GM12865 (cell line): ENCODE measurements around the gene PPIL4.

Experiments
- DNase-seq: peaks from one replicate; pipeline ENCODE4 v3.0.0; 2010; ENCODE audit warnings: low read depth
- H3K4me3 ChIP-seq: 2 replicates; pipeline ENCODE4 v1.5.1; 2011; ENCODE audit warnings: mild to moderate bottlenecking, low read depth, low read length, control low read depth
- TF ChIP-seq, protein P1 (sequence below): IDR thresholded peaks from 2 replicates; pipeline ENCODE4 v1.5.1; 2011; ENCODE audit warnings: low read length, control low read depth, low read depth, inconsistent platforms; ENCODE audit not compliant: insufficient read depth; ENCODE audit errors: missing control alignments

PPIL4 gene

DNA sequence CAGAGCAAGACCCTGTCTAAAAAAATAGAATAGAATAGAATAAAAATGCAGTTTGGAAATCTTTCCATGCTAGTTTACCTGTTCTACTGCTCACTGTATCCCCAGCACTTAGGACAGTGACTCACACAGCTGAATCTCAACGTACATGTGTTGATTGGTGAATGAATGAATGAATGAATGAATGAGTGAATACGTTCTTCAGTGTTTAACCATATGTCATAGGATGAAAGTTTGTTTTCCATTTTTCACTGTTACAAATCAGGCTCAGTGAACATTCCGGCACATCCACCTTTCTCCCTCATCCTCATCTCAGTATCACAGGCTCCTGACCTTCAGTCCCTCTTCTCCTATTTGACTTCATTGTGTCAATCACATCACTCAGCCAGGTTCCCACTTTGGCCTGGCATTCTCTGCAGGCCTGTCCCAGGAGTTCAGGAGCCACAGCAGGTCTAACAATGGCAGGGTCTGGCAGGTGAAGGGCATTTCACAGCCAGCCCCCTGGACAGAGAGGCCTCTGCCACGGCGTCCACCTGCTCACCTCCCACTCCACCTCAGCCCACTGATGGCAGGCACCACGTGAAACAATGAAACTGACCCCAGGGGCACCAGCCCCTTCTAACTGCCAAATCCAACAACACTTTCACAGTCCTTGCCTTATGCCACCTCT lies 68.9 kb downstream of the PPIL4 start:
- TF ChIP-seq, protein P1, sequence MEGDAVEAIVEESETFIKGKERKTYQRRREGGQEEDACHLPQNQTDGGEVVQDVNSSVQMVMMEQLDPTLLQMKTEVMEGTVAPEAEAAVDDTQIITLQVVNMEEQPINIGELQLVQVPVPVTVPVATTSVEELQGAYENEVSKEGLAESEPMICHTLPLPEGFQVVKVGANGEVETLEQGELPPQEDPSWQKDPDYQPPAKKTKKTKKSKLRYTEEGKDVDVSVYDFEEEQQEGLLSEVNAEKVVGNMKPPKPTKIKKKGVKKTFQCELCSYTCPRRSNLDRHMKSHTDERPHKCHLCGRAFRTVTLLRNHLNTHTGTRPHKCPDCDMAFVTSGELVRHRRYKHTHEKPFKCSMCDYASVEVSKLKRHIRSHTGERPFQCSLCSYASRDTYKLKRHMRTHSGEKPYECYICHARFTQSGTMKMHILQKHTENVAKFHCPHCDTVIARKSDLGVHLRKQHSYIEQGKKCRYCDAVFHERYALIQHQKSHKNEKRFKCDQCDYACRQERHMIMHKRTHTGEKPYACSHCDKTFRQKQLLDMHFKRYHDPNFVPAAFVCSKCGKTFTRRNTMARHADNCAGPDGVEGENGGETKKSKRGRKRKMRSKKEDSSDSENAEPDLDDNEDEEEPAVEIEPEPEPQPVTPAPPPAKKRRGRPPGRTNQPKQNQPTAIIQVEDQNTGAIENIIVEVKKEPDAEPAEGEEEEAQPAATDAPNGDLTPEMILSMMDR, result no peak
- DNase-seq, result no peak
- no peak overlapping the region for H3K4me3 ChIP-seq

DNA sequence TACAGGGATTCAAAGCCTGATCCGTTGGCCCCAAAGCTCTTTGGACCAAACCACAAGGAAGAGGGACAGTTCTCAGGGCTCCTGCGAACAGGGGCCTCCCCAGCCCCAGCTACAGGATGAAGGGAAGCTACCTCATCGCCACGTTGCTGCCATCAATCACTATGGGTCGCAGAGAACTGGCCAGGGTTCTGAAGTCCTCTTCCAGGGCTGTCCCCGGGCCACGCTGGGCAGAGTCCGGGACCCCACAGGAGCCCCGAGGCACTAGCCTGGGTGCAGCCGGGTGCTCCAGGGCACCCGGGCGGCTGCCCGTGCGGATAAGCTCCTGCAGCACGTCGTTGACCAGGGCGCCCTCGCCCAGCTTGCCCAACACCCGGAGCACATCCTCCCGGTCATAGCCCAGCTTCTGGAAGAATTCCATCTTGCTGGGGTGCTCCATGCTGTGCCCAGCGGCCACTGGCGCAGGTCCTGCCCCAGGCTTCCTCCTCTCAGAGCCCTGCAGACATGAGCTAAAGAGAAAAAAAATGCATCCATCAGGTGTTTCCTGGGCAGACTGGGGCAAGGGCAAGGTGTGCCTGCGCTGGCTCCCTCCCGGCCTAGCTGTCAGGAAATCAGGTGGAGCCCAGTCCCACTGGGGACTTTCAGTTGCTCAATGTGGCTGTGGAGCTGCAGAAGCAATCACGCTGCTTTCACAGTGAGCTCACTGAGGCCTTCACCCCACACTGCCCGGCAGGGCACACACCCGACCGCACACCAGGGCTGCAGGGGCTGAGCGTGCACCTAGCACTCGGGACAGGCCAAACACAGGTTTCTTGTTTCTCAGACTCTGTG lies 71.5 kb downstream of the PPIL4 start:
- peak; percentile 60 for DNase-seq
- no peak overlapping the region; the same call in none of the 2 replicates for H3K4me3 ChIP-seq
- TF ChIP-seq, protein P1, result no peak

DNA sequence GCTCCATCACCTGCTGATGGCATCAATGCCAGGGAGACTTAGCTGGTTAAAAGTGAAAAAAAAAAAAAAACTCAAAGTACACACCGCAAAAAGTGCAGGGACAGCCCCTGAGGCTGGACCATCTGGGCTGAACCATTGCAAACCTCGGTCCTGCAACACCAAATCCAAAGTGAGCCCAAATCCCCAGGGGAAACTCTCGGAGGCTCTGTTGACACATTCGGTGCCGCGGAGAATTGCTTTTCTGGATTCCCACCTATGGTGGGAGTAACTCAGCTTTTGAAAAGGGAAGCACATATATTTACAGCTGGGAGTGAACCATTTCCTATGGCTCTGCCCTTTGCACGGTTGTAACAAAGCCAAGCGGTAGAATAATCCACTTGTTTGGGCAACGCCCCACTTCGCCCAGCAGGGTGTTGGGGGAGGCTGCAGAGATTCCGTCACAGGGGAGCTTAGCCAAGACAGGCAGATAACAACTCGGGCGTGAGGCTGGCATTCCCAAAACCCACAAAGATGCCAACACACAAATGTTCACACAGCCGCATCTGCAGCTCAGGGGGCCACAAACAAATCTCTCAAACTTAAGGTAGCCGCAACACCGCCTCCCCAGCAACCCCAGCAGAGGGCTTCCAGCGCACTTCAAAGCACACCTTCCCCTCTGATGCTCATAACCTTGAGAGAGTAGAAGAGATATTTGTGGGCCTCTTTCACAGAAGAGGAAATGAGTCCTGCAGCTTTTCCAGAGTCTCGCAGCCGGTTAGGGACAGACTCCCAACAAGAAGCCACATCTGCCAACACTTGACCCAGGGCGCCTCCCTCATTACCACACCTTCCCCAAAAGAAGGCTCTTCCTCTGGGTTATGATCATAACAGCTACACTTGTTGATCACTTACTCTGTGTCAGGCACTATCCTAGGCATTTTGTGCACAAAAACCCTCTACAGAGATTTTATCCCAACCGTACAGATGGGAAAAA lies 72.5 kb downstream of the PPIL4 start:
- peak overlapping the region; percentile 21; the same call in 1 of the 2 replicates for H3K4me3 ChIP-seq
- DNase-seq, result peak; percentile 48
- TF ChIP-seq, protein P1, result no peak

DNA sequence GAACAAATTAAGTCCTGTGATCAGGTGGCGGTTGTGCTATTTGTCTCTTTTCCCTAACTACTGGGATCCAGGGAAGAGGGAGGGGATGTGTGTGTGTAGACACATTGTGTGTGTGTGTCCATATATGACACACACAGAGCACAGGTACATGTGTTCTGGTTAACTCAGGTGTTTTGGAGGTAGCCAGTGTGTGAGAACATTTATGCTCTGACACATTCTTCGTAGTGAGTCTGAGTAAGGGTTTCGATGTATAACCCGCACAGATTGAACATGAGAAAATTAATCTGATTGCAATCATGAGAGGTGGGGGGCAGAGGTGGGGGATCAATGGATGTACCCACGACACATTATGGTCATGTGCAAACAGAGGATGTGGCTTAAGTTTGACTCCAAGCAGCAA lies 73.6 kb downstream of the PPIL4 start:
- TF ChIP-seq, protein P1, result no peak

DNA sequence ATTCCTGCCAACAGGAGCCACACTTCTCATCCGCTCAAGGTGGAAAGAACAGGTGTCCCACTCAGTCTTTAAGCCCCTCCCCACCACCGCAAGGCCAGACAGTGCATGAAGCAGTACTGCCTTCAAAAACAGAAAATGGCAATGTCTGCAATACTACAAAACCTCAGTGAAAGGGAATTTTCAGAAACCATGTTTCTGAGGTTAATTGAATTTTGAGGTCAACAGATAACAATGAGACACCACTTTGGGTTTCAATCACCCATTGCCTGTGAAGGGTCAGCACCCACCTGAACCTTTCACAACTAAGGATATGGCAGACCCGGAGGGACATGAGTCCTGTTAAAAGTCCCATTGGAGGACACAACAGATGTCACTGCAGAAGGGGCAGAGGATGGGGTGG lies 74.0 kb downstream of the PPIL4 start:
- no peak overlapping the region for H3K4me3 ChIP-seq
- peak; percentile 79 for DNase-seq
- TF ChIP-seq, protein P1, result no peak

More for the DNA sequence above, 73.6 kb downstream of the PPIL4 start:
- H3K4me3 ChIP-seq, result no peak overlapping the region
- peak; percentile 40 for DNase-seq

DNA sequence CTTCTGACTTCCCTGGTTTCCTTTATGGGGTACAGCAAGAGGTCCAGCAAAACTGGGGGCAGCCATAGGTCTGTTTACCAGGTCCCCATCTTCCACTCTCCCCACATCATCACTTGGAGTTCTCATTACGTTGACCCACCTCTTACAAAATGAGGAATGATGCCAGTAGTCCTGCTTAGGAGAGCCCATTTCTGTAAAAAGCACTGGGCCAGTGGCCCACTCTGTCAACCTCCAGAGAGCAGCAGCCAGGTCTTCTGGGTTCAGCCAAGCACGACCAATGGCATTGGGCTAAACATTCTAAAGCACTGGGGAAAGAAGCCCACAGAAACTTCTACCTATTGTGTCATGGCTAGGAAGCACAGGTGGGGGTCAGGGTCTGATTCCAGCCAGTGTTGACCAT lies 74.9 kb downstream of the PPIL4 start:
- no peak overlapping the region for H3K4me3 ChIP-seq
- DNase-seq, result no peak
- TF ChIP-seq, protein P1, result no peak
